SH-SY5Y (cell line): ENCODE data around the gene COL13A1.

Source experiments
- GATA2 ChIP-seq: IDR thresholded peaks from 2 replicates; pipeline ENCODE4 v1.6.1; 2011; ENCODE audit warnings: mild to moderate bottlenecking, low read depth, low read length
- GATA3 ChIP-seq: IDR thresholded peaks from 2 replicates; pipeline ENCODE4 v1.6.1; 2011; ENCODE audit warnings: low read depth, mild to moderate bottlenecking, low read length, moderate library complexity

DNA sequence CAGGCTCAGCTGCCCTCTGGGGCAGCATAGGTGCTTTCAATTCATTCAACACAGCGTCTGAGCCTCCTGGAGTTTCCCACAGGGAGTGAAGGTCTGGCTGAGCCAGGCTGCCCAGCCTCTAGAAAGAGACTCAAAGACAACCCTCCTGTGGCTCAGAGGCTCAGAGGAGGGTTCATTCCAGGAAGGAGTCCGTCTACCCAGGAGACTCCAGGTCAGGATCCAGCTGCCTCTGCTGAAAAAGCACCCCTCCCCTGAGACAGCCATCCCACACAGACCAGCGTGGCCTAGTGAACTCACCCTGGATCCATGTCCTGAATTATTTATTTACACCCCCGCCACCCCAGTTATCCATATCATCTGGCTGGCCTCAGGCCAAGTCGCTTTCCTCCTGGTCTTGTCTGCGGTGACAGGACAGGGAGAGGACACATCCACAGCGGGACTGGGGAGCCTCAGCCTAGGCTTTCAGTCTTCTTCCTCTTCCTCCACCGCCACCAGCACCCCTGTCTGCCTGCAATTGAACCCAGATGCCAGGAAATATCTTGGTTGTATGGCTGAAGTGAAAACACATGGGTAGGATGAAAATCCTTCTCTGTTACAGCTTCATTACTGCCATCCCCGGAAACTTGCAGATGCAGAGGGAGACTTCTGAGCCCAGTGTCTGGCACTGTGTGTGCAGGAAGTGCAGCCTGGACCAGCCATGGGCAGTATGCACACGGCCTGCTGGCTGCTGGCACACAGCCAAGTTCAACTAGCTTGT is 44.0 kb upstream of the COL13A1 start:
- TF ChIP-seq GATA3 (no peak), GATA2 (peak; percentile 45; the same call in 1 of the 2 replicates)
